Endothelial cell of umbilical vein (primary cell): ENCODE data around the gene INSRR. TPM values are rescaled to one million over a fixed set of nuclear protein-coding genes. Genes with fewer than 3 reads are reported as not detected.

ENCODE experiments used
- BruUV-seq: library from RNA; stranded (reverse); fragments of 400-500 nt; replicated peaks from 2 replicates; lab custom pipeline; 2021; lab: Mats Ljungman, UMichigan
- CTCF ChIA-PET: fragments of 300-600, 350-600 bp; sonication (Branson Sonifier 250); formaldehyde crosslinking; loops from one replicate; lab custom pipeline; 2021; ENCODE audit warnings: antibody characterized with exemption, inconsistent platforms; lab: Charles Lee
- POLR2A ChIA-PET: fragments of 300-600, 350-600 bp; sonication (Branson Sonifier 250); formaldehyde crosslinking; loops from one replicate; lab custom pipeline; 2021; ENCODE audit warnings: antibody characterized with exemption, inconsistent platforms; lab: Charles Lee
- DNase-seq: peaks from one replicate; pipeline ENCODE4 v3.0.0-alpha.2; 2011; ENCODE audit warnings: low read depth, low spot score
- FAIRE-seq: peaks from 2 replicates; lab custom pipeline; 2011; peaks lifted over from hg19 to GRCh38; lab: Jason Lieb, UNC
- H2AFZ ChIP-seq: 2 replicates; pipeline ENCODE4 v1.6.0; 2012; ENCODE audit warnings: low read depth, low read length, control low read depth, inconsistent platforms
- H3K27ac ChIP-seq: 2 replicates; pipeline ENCODE4 v1.5.1; 2011; ENCODE audit warnings: low read depth, mild to moderate bottlenecking, control low read depth, low read length, moderate library complexity; ENCODE audit not compliant: insufficient read depth
- H3K27me3 ChIP-seq, 2 experiments: 2 replicates each; pipeline versions ENCODE4 v1.6.0 to v1.6.1; 2011; ENCODE audit warnings: low read length in 2 of 2, mixed read lengths in 1 of 2; ENCODE audit not compliant: control insufficient read depth in 2 of 2, insufficient read depth in 2 of 2
- H3K36me3 ChIP-seq, 2 experiments: 2 replicates in 1 of 2; 3 replicates in 1 of 2; pipeline ENCODE4 v1.5.1; 2011; ENCODE audit warnings: low read length in 2 of 2, mild to moderate bottlenecking in 1 of 2, moderate library complexity in 1 of 2; ENCODE audit not compliant: control insufficient read depth in 2 of 2, insufficient read depth in 2 of 2; ENCODE audit errors: extremely low read depth in 1 of 2
- H3K4me1 ChIP-seq: 3 replicates; pipeline ENCODE4 v1.5.1; 2011; ENCODE audit warnings: mild to moderate bottlenecking, low read length; ENCODE audit not compliant: control insufficient read depth, insufficient read depth; ENCODE audit errors: extremely low read depth
- H3K4me2 ChIP-seq: 2 replicates; pipeline ENCODE4 v1.6.1; 2011; ENCODE audit warnings: low read length, control low read depth, mixed read lengths; ENCODE audit not compliant: insufficient read depth
- H3K4me3 ChIP-seq, 3 experiments: fragments of 200-600 bp in 1 of 3; sonication (generic), shearing (Covaris generic) in 1 of 3; replicated peaks in 1 of 3; 2 replicates each; pipeline ENCODE4 v1.5.1; 2011 to 2016; ENCODE audit warnings: control low read depth in 3 of 3, low read length in 3 of 3, mild to moderate bottlenecking in 2 of 3, inconsistent platforms in 1 of 3, low read depth in 1 of 3, moderate library complexity in 1 of 3; ENCODE audit not compliant: insufficient read depth in 1 of 3
- H3K79me2 ChIP-seq: 2 replicates; pipeline ENCODE4 v1.6.0; 2012; ENCODE audit warnings: low read length, inconsistent platforms; ENCODE audit not compliant: control insufficient read depth, insufficient read depth
- H3K9ac ChIP-seq: replicated peaks from 2 replicates; pipeline ENCODE3; 2011; ENCODE audit warnings: low read length, control low read depth; ENCODE audit not compliant: insufficient read depth; ENCODE audit errors: extremely low read depth
- H3K9me1 ChIP-seq: replicated peaks from 3 replicates; pipeline ENCODE4 v1.6.0; 2011; ENCODE audit warnings: mild to moderate bottlenecking, low read length; ENCODE audit not compliant: control insufficient read depth, insufficient read depth; ENCODE audit errors: extremely low read depth
- H3K9me3 ChIP-seq: replicated peaks from 2 replicates; pipeline ENCODE4 v1.5.1; 2012; ENCODE audit warnings: low read length, inconsistent platforms; ENCODE audit not compliant: control insufficient read depth, insufficient read depth
- H4K20me1 ChIP-seq: replicated peaks from 2 replicates; pipeline ENCODE3; 2011; ENCODE audit warnings: mild to moderate bottlenecking, low read length; ENCODE audit not compliant: control insufficient read depth, insufficient read depth; ENCODE audit errors: extremely low read depth
- CTCF ChIP-seq, 2 donors: IDR thresholded peaks; 1 replicate in 1 of 2; 2 replicates in 1 of 2; pipeline ENCODE4 v1.5.1; 2011; ENCODE audit warnings: low read length in 2 of 2, mild to moderate bottlenecking in 2 of 2, moderate library complexity in 2 of 2, control low read depth in 1 of 2, inconsistent platforms in 1 of 2, low read depth in 1 of 2; ENCODE audit not compliant: insufficient read depth in 1 of 2; ENCODE audit errors: extremely low read depth in 1 of 2
- EZH2 ChIP-seq: IDR thresholded peaks from 2 replicates; pipeline ENCODE4 v1.6.1; 2012; ENCODE audit warnings: borderline replicate concordance, low read depth, mild to moderate bottlenecking, moderate library complexity, low read length, inconsistent platforms; ENCODE audit not compliant: severe bottlenecking
- GATA2 ChIP-seq: IDR thresholded peaks from 2 replicates; pipeline ENCODE4 v1.7.0; 2011; ENCODE audit warnings: low read depth, mild to moderate bottlenecking, moderate library complexity, mixed read lengths, low read length; ENCODE audit not compliant: insufficient read length, insufficient read depth
- JUN ChIP-seq: IDR thresholded peaks from 2 replicates; pipeline ENCODE4 v1.6.1; 2011; ENCODE audit warnings: borderline replicate concordance, low read depth; ENCODE audit not compliant: insufficient read length, insufficient read depth
- MAX ChIP-seq: IDR thresholded peaks from 2 replicates; pipeline ENCODE4 v1.6.1; 2011; ENCODE audit not compliant: insufficient read depth, insufficient read length
- MYC ChIP-seq: IDR thresholded peaks from one replicate; pipeline ENCODE4 v1.6.1; 2011; ENCODE audit warnings: mild to moderate bottlenecking, low read depth, low read length
- POLR2A ChIP-seq: IDR thresholded peaks from 2 replicates; pipeline ENCODE4 v1.6.1; 2012; ENCODE audit warnings: low read depth, mild to moderate bottlenecking, control low read depth, low read length
- POLR2AphosphoS5 ChIP-seq: IDR thresholded peaks from 2 replicates; pipeline ENCODE4 v1.6.1; 2012; ENCODE audit warnings: low read depth, mild to moderate bottlenecking, control low read depth, low read length, moderate library complexity; ENCODE audit not compliant: insufficient read depth
- dilution Hi-C: fragments of 300-500 bp; cut with MboI; formaldehyde crosslinking; loops from one replicate; pipeline ENCODE4 v1.15.0; 2019; ENCODE audit warnings: low sequenced_read_pairs; ENCODE audit not compliant: extremely low pct_ligation_motif_present
- intact Hi-C: fragments of 100-400 bp; cut with micrococcal nuclease; formaldehyde crosslinking; loops from one replicate; pipeline ENCODE4 v1.10.0; 2022
- polyA plus RNA-seq, 4 experiments: library from polyadenylated mRNA; depleted of rRNA in 3 of 4; stranded (reverse) in 3 of 4; unstranded in 1 of 4; fragments of >200 nt; gene quantifications; 2 replicates each; pipeline versions ENCODE4 v1.2.1 to v1.2.3, GENCODE V29; 2011 to 2012; ENCODE audit warnings: missing spikeins in 1 of 4
- total RNA-seq: library from RNA; stranded (reverse); gene quantifications from 2 replicates; pipeline ENCODE4 v1.2.3, GENCODE V29; 2021

Gene INSRR
- total and polyA plus RNA-seq, 2 donors (not counting 3 experiments of a cell fraction or from before 2014, with no cell fraction given): not detected

- intact Hi-C loops: no loop called here
Observed at GRCh38 chr1:156865865-156866248, 6.9 kb upstream of the INSRR start.

More at GRCh38 chr1:156865865-156866248, 6.9 kb upstream of the INSRR start:
- Histone ChIP-seq H3K9me3 (no peaks in the 10 kb centered on the region), H3K79me2 (no peaks in the 10 kb centered on the region), H3K27me3 (peaks cover 11 to 12% of the 10 kb centered on the region in 2 experiments), H3K4me2 (no peak overlapping the region), H3K4me3 (no peak overlapping the region), H3K27ac (no peak overlapping the region), H2AFZ (no peak overlapping the region), H3K36me3 (no peaks in the 10 kb centered on the region), H3K9me1 (no peaks in the 10 kb centered on the region), H4K20me1 (no peaks in the 10 kb centered on the region), H3K4me1 (peaks cover 10% of the 10 kb centered on the region), H3K9ac (no peak overlapping the region)
- ChIA-PET CTCF (interaction anchor here (1.0 kb wide), 1 partner anchor 140 kb away, joined by 3 read pairs; no protein-coding TSS in a partner anchor), POLR2A (no interaction called here)
- no TSS peak for BruUV-seq
- no peak for FAIRE-seq
- DNase-seq: no peak
- TF ChIP-seq GATA2: no peak
- TF ChIP-seq MAX: no peak
- TF ChIP-seq JUN: no peak
- no peak for TF ChIP-seq POLR2AphosphoS5
- no peak for TF ChIP-seq MYC
- TF ChIP-seq EZH2: no peak
- no peak for TF ChIP-seq CTCF (IDR thresholded peaks at IDR 0.05; ENCODE audit: extremely low read depth in 1 of 2, insufficient read depth in 1 of 2, low read depth in 1 of 2, low read length in 2 of 2)
- no peak for TF ChIP-seq POLR2A
- dilution Hi-C loops: no loop called here
